OCI-LY7 (cell line): ENCODE measurements around the gene EIF5A. TPM values are rescaled to one million over a fixed set of nuclear protein-coding genes. Genes with fewer than 3 reads are reported as not detected.

Experiments used
- BruUV-seq: library from RNA; stranded (reverse); fragments of 400-500 nt; replicated peaks from 2 replicates; lab custom pipeline; 2021; lab: Mats Ljungman, UMichigan
- CTCF ChIA-PET: fragments of 300-600 bp; sonication (Branson Sonifier 250); formaldehyde crosslinking; loops from one replicate; lab custom pipeline; 2022; ENCODE audit warnings: antibody characterized with exemption; ENCODE audit not compliant: unreplicated experiment; lab: Charles Lee
- POLR2A ChIA-PET: fragments of 300-600 bp; sonication (Branson Sonifier 250); formaldehyde crosslinking; loops from one replicate; lab custom pipeline; 2022; ENCODE audit warnings: antibody characterized with exemption; lab: Charles Lee
- DNase-seq: peaks from one replicate; pipeline ENCODE4 v3.0.0-alpha.2; 2015; ENCODE audit warnings: low spot score
- H2AFZ ChIP-seq: fragments of 200-600 bp; sonication (generic), shearing (Covaris generic); 2 replicates; pipeline ENCODE4 v1.6.1; 2014; ENCODE audit warnings: mild to moderate bottlenecking, antibody characterized with exemption, low read length, moderate library complexity
- H3K27ac ChIP-seq: fragments of 200-600 bp; sonication (generic); 2 replicates; pipeline ENCODE4 v1.5.1; 2014; ENCODE audit warnings: mixed run types, low read depth, mild to moderate bottlenecking, moderate library complexity, low read length, inconsistent platforms; ENCODE audit not compliant: poor library complexity, severe bottlenecking
- H3K36me3 ChIP-seq: fragments of 200-600 bp; sonication (generic); 2 replicates; pipeline ENCODE4 v1.6.1; 2014; ENCODE audit warnings: mild to moderate bottlenecking, antibody characterized with exemption, low read length, moderate library complexity, mixed read lengths; ENCODE audit not compliant: insufficient read depth
- H3K4me1 ChIP-seq: fragments of 200-600 bp; sonication (generic); 2 replicates; pipeline ENCODE4 v1.5.1; 2014; ENCODE audit warnings: mild to moderate bottlenecking, low read length; ENCODE audit not compliant: insufficient read depth, poor library complexity, severe bottlenecking
- H3K4me2 ChIP-seq: fragments of 200-600 bp; sonication (generic); 2 replicates; pipeline ENCODE4 v1.6.1; 2014; ENCODE audit warnings: mild to moderate bottlenecking, low read length
- H3K4me3 ChIP-seq: fragments of 200-600 bp; sonication (generic); 2 replicates; pipeline ENCODE4 v1.5.1; 2014; ENCODE audit warnings: mild to moderate bottlenecking, low read depth, low read length; ENCODE audit not compliant: poor library complexity, severe bottlenecking
- H3K79me2 ChIP-seq: fragments of 200-600 bp; sonication (generic); 2 replicates; pipeline ENCODE4 v1.6.1; 2016; ENCODE audit warnings: low read depth, mild to moderate bottlenecking, low read length, moderate library complexity, mixed read lengths; ENCODE audit not compliant: insufficient read depth
- H3K9me2 ChIP-seq: fragments of 200-600 bp; sonication (generic); 2 replicates; pipeline ENCODE4 v1.6.1; 2016; ENCODE audit warnings: mild to moderate bottlenecking, low read length, mixed read lengths; ENCODE audit not compliant: insufficient read depth
- H3K9me3 ChIP-seq: fragments of 200-600 bp; sonication (generic); 2 replicates; pipeline ENCODE4 v1.6.1; 2014; ENCODE audit warnings: mild to moderate bottlenecking, mixed run types, low read length, mixed read lengths
- H4K20me1 ChIP-seq: fragments of 200-600 bp; sonication (generic); 2 replicates; pipeline ENCODE4 v1.6.1; 2014; ENCODE audit warnings: mild to moderate bottlenecking, antibody characterized with exemption, low read length, moderate library complexity, mixed read lengths; ENCODE audit not compliant: insufficient read depth
- EZH2phosphoT487 ChIP-seq: fragments of 200-600 bp; sonication (generic); IDR thresholded peaks from 2 replicates; pipeline ENCODE4 v1.6.1; 2018; ENCODE audit warnings: low read depth, borderline replicate concordance, mild to moderate bottlenecking, mixed run types, antibody characterized with exemption, low read length, moderate library complexity, mixed read lengths
- intact Hi-C: fragments of 100-400 bp; cut with micrococcal nuclease; formaldehyde crosslinking; loops from one replicate; pipeline ENCODE4 v1.10.0; 2022; ENCODE audit not compliant: unreplicated experiment
- total RNA-seq, 2 experiments: library from RNA; depleted of rRNA in 1 of 2; stranded (reverse); fragments of >200 nt in 1 of 2; shearing (Covaris generic) in 1 of 2; gene quantifications; 2 replicates each; pipeline ENCODE4 v1.2.3, GENCODE V29; 2014 to 2022
- TF ChIP-seq, protein P1 (sequence below): fragments of 200-600 bp; sonication (generic); conservative IDR thresholded peaks from 2 replicates; pipeline ENCODE4 v1.5.1; 2014; ENCODE audit warnings: mild to moderate bottlenecking, antibody characterized with exemption, low read length, moderate library complexity, mixed read lengths

Gene EIF5A
- total RNA-seq, 2 experiments from 2014 or later, result 491 to 803 TPM

DNA sequence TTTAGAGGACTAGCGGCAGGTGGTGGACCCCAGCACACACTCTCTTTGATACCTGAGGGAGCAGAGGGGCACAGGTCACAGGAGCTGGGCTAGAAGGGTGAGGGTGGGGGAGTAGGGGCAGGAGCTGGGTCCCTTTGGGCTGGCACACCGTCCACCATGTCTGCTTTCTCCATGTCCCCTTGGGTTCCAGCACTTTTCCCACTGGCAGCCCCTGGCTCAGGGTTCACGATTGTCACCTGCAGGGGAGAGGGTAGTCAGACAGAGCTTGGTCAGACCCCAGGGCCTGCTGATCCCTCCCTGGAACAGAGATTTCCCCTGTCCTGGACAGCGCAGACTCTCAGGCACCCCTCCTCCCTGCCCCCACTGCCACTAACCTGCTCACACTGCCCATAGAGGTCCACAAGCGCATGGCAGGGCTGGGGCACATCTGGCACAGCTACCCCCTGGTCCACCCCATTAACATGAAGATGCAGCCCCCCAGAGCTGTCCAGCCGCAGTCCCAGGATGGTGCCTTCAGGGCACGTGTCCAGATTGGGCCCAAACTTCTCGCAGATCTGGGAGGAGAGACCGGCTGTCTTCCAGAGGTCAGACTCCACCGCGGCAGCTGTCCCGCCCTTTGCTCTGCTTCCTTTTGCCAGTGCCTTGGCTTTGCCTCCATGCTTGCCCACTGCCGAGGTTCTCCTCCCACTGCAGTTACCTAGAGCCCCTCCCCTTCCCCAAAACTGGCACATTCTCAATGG lies 10.9 kb downstream of the EIF5A start:
- Histone ChIP-seq H3K9me2 (no peaks in the 10 kb centered on the region), H4K20me1 (peaks cover 4% of the 10 kb centered on the region; the same call in 1 of the 2 replicates), H3K9me3 (no peaks in the 10 kb centered on the region), H3K36me3 (peaks cover 84% of the 10 kb centered on the region), H3K4me2 (no peak overlapping the region), H3K4me1 (peaks cover 19% of the 10 kb centered on the region), H3K4me3 (no peak overlapping the region), H3K79me2 (peaks cover 9% of the 10 kb centered on the region; the same call in 1 of the 2 replicates), H3K27ac (no peak overlapping the region), H2AFZ (no peak overlapping the region)
- ChIA-PET CTCF (no interaction called here), POLR2A (no interaction called here)
- no peak for DNase-seq
- intact Hi-C loops, result loop anchor here (5.0 kb wide), 1 partner anchor 34 kb away; the partner anchor contains the start of gene KCTD11
- TF ChIP-seq, protein P1, sequence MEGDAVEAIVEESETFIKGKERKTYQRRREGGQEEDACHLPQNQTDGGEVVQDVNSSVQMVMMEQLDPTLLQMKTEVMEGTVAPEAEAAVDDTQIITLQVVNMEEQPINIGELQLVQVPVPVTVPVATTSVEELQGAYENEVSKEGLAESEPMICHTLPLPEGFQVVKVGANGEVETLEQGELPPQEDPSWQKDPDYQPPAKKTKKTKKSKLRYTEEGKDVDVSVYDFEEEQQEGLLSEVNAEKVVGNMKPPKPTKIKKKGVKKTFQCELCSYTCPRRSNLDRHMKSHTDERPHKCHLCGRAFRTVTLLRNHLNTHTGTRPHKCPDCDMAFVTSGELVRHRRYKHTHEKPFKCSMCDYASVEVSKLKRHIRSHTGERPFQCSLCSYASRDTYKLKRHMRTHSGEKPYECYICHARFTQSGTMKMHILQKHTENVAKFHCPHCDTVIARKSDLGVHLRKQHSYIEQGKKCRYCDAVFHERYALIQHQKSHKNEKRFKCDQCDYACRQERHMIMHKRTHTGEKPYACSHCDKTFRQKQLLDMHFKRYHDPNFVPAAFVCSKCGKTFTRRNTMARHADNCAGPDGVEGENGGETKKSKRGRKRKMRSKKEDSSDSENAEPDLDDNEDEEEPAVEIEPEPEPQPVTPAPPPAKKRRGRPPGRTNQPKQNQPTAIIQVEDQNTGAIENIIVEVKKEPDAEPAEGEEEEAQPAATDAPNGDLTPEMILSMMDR, result no peak
- no peak for TF ChIP-seq EZH2phosphoT487
- no TSS peak for BruUV-seq

DNA sequence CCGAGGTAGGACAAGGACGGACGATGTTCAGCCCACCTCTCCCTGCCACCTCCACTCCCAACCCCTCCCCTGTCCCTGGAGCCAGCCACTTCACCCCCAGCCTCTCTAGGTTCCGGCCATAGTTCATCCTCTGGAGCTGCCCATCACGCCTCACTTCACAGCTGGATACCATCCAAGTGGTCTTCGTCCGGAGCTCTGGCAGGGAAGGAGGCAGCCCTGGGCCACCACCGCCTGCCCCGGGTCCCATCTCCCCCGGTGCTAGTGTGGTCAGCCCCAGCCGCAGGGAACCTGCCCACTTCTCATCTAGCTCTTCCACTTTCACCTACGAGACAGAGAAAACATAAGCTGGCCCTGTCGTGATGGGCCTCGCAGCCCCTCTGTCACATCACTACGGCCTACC lies 14.0 kb downstream of the EIF5A start:
- Histone ChIP-seq H3K27ac (no peak overlapping the region), H3K9me3 (no peaks in the 10 kb centered on the region), H3K4me1 (no peaks in the 10 kb centered on the region), H3K9me2 (no peaks in the 10 kb centered on the region), H2AFZ (no peak overlapping the region), H3K4me2 (no peak overlapping the region), H3K4me3 (no peak overlapping the region), H3K79me2 (no peaks in the 10 kb centered on the region), H3K36me3 (peaks cover 88% of the 10 kb centered on the region), H4K20me1 (no peaks in the 10 kb centered on the region)
- ChIA-PET CTCF (no interaction called here), POLR2A (interaction anchor here (1.8 kb wide), 1 partner anchor 8 kb away, joined by 3 read pairs; no protein-coding TSS in a partner anchor)
- DNase-seq, result no peak
- no TSS peak for BruUV-seq
- TF ChIP-seq, protein P1, result no peak
- no peak for TF ChIP-seq EZH2phosphoT487
- intact Hi-C loops, result no loop called here
